HG02884 (cell line): ENCODE data around the gene COL4A2.
A peak's percentile ranks its signal among the peaks of the same experiment; 100 is the strongest.

ENCODE experiments used
- ATAC-seq: cut with Tn5 transposase; IDR thresholded peaks from one replicate; pipeline ENCODE4 v1.9.1; 2021; ENCODE audit warnings: mild to moderate bottlenecking, moderate library complexity; ENCODE audit not compliant: unreplicated experiment

Gene COL4A2

DNA sequence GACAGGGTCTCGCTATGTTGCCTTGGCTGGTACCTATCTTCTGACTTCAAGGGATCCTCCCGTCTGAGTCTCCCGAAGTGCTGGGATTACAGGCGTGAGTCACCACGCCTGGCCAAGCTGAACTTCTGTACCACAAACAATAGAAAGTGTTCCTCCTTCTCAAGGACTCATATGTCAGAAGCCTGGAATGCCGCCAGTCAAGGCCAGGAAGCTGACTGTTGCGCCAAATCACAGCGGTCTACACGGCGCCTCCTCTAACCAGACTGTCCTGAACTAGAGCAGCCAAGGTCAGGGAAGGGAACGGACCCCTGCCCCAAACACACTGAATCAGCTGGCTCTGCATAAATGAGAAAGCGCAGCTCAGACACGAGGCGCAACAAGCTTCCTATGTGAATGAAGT lies 239.8 kb downstream of the COL4A2 start:
- ATAC-seq, result no peak

DNA sequence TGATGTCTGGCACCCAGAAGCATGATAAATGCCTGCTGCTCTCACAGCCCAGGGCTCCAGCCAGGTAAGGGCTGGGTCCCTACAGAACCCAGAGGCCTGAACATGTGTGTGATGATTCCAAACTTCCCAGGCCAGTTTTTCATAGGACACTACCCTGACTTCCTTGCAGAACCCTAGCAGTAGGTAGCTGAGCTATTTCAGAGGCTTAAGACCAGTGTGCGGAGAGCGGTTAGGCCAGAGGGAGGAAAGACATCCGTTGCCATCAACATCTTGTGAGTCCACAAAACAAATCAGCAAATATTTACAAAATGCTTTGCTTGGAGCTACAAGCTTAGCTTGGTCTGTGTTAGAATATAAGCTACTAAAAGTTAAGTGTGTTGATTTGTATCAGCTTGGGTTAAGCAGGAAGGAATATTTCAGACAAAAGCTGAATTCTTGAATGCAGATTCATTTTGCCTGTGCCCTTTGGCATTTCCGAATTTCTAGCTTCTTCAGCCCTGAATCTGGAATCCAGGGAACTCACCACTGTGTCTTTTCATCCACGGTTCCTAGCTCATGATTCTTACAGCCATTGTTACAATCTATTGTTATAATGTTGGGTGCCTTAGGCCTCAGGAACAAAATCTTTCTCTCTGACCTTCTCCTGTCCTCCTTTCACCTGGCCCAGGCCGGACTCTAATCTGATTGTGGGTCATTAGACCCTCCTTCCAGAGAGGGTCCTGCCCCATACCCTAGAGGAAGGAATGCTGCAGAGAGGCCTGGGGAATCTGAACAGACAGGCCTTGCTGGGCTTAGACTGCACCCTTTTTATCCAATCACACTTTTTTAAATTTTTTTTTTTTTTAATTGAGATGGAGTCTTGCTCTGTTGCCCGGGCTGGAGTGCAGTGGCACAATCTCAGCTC lies 242.1 kb downstream of the COL4A2 start:
- no peak for ATAC-seq

DNA sequence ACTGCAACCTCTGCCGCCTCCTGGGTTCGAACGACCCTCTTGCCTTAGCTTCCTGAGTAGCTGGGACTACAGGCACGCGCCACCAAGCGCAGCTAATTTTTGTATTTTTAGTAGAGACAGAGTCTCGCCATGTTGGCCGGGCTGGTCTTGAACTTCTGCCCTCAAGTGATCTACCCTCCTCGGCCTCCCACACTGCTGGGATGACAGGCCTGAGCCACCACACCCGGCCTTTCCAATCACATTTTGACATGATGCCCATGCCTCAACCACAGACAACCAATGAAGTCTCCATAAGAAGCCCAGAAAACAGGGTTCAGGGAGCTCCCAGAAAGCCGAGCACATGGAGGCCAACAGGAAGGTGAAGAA lies 242.7 kb downstream of the COL4A2 start:
- ATAC-seq, result no peak

DNA sequence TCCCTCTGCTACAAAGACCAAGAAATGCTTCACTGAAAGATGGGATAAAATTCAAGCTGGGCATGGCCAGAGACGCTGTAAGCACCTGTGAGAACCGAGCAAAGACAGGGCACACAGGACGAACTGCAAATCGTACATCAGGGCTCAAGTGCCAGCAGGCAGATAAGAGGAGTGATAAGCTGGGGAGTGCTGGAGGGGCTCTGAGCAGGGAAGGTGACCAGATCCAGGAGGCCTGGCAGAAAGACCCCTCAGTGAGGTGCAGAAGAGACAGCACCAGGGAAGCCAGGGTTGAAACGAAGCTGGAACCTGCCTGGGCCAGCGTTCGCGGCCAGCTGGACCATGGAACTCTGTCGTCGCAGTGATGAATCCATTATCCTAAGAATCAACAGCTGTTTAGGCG lies 244.2 kb downstream of the COL4A2 start:
- ATAC-seq, result no peak

DNA sequence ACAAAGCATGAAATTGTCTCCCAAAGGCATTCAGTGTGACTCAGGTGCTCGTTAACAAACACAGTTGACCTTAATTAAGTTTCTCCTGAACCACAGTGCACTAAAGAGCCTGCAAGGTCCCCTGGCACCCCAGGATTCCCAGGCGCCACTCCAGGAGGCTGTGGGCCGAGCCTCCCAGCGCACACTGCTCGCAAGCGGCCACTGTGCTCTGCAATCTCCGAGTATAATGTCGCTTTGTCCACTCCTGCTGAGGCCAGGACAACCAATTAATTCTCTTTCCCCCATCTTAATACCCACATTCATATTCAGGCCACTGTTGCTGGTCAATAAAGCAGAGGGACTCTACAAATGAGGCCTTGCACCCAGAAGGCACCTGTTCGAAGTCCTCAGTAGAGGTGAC lies 245.7 kb downstream of the COL4A2 start:
- ATAC-seq, result no peak

DNA sequence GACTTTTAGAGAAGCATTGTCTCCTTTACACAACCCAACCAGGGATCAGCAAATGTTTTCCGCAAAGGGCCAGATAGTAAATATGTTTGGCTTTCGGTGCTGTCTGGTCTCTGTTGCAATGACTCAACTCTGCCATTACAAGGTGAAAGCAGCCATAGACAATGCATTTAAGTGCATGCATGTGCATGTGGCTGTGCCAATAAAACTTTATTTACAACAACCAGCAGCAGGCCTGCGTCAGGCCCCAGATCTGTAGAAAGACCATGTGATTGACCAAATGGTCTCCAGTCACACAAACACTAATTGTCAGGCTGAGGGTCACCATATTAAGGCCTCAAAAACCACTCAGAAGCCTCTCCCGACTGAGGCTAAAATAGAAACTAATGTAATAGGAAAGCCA lies 246.3 kb downstream of the COL4A2 start:
- no peak for ATAC-seq

DNA sequence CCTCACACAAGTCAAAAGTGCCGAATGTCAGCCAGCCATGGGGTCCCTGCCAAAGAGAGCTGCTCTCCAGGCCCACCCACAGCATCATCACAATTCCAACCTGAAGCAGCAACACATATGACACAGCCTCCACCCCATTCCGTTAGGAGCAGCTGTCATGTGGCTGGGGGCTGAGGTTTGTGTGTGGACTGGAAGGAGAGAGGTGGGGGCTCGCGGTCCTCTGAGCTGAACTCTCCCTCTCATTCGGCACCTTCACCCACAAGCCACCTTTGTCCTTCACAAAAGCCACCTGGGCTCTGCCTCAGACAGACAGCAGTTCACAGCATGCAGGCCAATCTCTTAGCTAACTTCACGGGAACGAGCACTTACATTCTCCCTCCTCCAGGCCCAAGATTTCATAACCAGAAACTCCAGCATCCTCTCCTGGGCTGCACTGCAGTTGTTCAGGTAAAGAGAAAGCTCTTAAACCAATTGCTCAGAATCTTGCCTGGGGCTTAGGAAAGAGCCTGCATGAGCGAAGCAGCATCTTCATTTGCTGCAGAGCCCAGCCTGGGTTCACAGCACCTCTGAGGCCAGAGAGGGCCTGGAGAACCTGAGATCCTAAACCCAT lies 247.2 kb downstream of the COL4A2 start:
- ATAC-seq, result no peak

DNA sequence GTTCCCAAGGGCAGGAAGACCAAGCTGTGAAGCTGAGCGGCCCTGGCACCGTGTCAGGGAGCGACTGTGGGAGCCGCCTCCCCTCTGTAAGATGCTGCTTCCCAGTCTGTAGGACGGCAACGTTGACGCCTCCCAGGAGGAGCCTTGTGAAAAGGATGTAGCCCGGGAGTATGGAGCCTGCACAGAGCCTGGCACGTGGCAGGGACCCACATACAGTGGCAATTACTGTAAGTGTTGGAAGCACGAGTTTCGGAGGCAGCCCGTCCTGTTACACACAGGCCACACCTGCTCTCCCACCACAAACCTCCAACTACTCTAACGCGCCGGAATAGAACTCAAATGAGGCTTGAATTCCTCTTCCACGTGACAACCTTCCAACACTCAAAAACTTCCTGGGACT lies 247.9 kb downstream of the COL4A2 start:
- ATAC-seq, result no peak

DNA sequence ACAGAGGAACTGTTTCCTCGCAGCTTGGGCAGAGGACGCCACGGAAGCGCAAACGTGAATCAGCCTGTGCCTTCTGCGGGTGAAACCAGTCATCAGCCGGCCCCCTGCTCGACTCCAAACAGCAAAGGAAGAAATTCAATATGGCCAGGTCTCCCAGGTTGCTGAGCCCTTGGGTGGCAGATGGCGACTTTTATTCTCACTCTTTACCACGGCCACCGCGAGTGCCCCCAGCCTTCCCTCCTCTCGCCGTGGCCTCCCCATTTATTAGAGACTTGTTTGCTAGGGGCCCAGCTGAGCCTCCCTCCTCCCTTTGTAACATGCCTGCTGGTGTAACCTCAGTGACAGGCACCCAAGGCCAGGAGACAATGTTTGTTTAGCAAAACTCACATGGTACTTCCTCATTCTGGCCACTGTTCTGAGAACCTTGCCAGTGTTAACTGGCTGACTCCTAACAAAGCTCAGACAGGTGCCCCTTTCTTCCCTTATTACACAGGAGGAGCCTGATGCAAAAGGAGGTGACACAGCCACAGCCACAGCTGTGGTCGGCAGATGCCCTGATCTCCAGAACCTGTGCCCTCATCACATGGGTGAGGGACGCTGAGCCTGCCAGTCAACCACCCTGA lies 248.6 kb downstream of the COL4A2 start:
- no peak for ATAC-seq

DNA sequence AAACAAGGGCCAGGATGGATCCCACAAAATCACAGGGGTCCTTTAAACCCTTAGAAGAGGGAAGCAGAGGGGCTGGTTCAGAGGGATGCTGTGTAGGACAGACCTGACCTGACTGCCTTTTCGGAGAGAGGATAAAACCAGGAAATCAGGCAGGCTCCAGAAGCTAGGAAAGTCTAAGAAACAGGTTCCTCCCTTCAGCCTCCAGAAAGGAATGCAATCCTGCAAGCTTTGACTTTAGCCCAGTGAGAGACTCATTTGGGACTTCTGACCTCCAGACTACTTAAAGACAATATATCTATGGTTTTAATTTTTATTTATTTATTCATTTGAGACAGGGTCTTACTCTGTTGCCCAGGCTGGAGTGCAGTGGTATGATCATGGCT lies 249.1 kb downstream of the COL4A2 start:
- ATAC-seq, result no peak

DNA sequence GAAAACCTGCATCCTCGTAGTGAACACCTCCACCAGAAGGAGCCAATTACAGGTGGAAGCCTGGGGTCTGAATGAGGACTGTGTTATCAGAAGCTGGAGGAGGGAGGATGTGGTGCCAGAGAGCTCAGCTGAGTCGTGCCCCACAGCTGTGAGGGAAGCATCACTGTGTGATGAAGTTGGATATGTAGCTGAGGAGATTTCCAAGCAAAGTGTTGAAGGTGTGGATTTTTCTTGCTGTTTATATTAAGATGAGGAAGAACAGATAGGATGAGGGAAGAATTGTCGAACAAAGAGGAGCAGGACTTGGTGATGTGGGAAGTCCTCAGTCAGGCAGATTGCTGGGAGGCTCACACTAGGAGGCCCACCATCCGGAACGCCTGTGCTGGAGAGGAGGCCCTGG lies 250.0 kb downstream of the COL4A2 start:
- no peak for ATAC-seq

DNA sequence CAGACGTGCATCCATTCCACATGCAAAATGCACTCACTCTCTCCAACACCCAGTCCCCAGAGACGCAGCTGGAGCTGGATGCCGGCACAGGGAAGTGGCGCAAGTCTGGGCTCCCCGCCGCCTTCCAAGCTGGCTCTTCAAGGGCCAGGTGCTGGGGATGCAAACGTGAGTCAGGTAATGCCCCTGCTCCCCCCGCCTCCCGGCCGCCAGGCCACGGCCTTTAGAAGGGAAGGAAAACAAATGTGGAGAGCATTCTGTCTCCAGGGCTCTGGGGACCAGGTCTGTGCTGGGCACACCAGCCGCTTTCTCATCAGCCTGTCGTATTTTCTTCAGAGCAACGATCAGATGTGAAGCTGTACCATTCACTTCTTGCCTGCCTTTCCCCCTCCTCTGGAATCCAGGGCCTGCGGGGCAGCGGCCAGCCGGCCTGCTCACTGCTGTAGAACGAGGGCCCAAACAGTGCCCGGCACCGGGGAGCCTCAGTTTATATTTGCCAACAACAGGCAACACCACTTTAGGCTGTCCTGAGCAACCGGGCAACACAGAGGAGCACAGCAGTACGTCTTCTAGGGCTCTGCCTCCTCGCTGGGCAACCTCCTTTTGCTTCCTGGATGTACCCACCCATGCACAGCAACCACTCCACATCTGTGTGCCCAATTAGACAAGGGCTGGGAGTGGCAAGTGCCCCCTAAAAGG lies 250.7 kb downstream of the COL4A2 start:
- ATAC-seq, result no peak

DNA sequence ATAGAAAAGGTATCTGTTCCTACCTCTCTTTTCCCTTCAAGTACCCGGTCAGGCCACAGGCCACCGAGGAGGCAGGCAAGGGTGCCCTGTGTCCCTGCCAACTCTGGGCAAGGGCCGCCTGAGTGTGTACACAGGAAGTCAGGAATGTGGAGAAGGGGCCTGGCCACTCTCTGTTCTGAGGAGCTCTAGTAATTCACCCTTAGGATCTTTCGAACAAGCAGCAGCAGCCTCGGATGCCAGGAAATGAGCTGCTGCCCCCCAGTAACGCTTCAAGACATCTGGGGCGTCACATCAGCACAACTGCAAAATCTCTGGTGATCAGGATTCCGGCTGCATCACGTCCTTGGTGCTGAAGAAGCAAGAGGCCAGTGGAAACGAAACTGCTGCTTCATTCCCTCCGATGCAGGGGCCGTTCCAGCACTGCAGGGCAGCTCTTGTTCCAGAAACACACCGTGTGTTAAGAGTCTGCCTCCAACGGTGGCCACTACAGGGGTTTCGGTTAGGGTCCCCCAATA lies 252.4 kb downstream of the COL4A2 start:
- ATAC-seq, result no peak

DNA sequence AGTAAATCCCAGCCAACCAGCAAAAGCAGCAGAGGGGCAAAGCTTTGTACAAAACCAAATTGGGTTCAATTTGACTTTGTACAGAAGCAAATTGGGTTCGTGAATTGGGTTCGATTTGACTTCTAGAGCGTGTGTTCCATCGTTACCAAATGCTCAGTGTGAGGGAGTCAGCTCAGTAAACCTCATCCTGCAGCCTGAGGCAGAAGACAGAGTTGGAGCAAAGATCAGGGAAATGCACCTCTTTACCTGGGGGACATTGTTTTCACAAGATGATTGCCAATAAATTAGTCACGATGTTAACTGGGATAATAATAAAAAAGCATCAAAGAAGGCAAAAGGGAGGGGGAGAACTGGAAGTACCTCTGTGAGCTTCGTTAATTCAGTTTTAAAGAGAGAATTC lies 252.9 kb downstream of the COL4A2 start:
- ATAC-seq, result no peak

DNA sequence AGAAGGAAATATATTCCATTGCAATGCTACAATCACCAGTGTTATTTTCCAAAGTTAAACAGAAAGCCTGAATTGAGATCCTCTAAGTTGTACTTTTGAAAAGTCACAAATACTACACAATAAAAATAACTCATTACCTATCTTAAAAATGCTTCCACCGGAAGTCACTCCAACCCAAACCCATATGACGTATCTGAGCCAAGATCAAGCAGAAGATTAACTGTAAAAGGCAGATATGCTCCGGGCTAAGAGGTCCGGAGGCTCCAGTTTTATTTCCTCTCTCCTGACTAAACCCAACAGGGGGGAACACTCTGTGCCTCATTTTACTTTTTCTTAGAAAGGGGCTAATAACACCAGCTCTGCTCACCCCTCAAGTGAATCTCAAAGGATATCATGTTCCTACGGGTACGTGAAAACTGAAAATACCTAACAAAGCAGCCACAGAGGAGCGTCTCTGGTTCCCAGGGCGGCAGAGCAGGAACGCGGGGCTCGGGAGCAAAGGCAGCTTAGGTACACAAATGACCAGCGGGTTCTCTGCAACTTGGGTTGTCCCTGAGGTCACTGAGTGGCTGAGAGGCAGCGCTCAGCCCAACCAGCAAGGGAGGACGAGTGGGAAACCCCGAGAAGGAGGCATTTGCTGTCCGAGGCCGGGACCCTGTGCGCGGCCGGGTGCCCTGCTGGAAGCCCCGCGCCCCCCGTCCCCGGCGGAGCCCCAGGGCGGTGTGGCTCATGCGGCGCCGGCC lies 253.7 kb downstream of the COL4A2 start:
- peak; percentile 8 for ATAC-seq

DNA sequence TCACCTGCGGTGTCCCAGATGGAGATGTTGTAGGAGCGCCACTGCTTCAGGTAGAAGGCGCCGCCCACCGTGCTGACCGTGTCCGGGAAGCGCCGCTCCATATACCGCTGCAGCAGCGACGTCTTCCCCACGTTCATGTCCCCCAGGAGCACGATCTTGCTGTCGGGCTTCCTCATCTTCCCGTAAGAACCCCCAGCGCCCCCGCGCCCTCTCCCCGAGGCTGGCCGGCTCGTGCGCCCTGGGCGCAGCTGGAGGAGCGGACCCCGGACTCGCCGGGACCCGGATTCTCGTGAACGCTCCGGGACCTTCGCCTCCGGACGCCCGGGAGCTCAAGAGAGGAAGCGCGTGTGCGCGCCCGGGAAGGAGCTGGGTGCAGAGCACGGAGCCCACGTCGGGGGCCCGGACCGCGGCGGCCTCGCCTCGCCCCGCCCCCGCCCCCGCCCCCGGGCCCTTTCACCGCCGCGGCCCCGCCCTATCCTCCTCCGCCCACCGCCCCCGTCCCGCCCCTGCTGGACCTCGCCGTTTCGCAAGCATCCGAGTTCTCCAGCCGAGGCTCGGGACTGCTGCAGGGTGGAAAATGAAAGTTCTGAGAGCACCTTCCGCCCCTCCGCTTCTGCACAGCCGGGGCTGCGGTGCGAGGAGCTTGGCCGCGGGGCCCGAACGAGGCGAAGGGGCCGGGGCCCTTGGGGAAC lies 254.4 kb downstream of the COL4A2 start, which contains the start of gene RAB20:
Gene RAB20, minus strand, starts transcription at position 379 of the 692 bp plus-strand sequence. Its CDS starts 203 bp downstream, at position 176.
- peak; percentile 54 for ATAC-seq

DNA sequence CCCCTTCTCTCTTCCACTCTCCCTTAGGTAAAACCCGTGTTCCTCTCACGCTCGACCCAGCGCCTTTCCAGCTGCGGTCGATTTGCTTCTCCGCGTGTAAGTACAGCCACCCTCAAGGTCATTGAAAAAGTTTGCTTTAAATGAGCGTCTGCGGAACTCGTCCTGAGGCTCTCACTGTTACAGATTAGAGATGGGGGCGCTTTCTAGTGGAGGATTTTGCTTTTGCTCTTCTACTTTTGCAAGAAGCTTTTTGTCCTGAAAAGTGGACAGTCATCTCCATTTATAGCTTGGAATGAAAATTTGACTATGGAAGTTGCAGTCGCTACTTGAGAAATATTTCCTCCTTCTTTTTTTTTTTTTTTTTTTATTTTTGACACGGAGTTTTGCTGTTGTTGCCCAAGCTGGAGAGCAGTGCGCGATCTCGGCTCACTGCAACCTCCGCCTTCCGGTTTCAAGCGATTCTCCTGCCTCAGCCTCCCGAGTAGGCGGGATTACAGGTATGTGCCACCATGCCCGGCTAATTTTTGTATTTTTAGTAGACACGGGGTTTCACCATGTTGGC lies 255.0 kb downstream of the COL4A2 start:
- ATAC-seq, result no peak
